HCT116 (cell line): ENCODE results near the gene ZNF429. TPM values are rescaled to one million over a fixed set of nuclear protein-coding genes. Genes with fewer than 3 reads are reported as not detected.

Experiments used
- ATAC-seq: fragments of 200-7000 bp; cut with Tn5 transposase; 2 replicates; pipeline ENCODE4 v1.9.1; 2020; ENCODE audit warnings: mild to moderate bottlenecking, moderate library complexity
- BruUV-seq: library from RNA; stranded (reverse); fragments of 400-500 nt; replicated peaks from 2 replicates; lab custom pipeline; 2021; lab: Mats Ljungman, UMichigan
- CTCF ChIA-PET: fragments of 300-600 bp; sonication (Branson Sonifier 250); formaldehyde crosslinking; loops from one replicate; lab custom pipeline; 2021; ENCODE audit warnings: antibody characterized with exemption; lab: Charles Lee
- POLR2A ChIA-PET: fragments of 300-600, 350-600 bp; sonication (Branson Sonifier 250); formaldehyde crosslinking; loops from one replicate; lab custom pipeline; 2021; ENCODE audit warnings: antibody characterized with exemption; lab: Charles Lee
- RAD21 ChIA-PET, 2 experiments: fragments of 300-600 bp; sonication (Branson Sonifier 250); formaldehyde crosslinking; loops; one replicate each; lab custom pipeline; 2023; ENCODE audit warnings: low total read pairs in 2 of 2; ENCODE audit not compliant: uncharacterized antibody in 2 of 2, unreplicated experiment in 2 of 2, low non-redundant PET in 1 of 2; lab: Charles Lee
- DNase-seq: peaks from one replicate; pipeline ENCODE4 v3.0.0-alpha.2; 2010; ENCODE audit warnings: low read depth, low spot score
- H2AFZ ChIP-seq: fragments of 200-600 bp; shearing (Covaris generic), sonication (generic); 2 replicates; pipeline ENCODE4 v1.6.1; 2017; ENCODE audit warnings: low read depth, mixed run types, mixed read lengths, antibody characterized with exemption, low read length; ENCODE audit not compliant: poor library complexity, severe bottlenecking
- H3K27ac ChIP-seq: 2 replicates; pipeline ENCODE4 v1.5.1; 2012; ENCODE audit warnings: low read depth, low read length
- H3K27me3 ChIP-seq: fragments of 200-600 bp; sonication (generic); 2 replicates; pipeline ENCODE4 v1.6.1; 2016; ENCODE audit warnings: mixed run types, low read length, mixed read lengths; ENCODE audit not compliant: insufficient read depth
- H3K36me3 ChIP-seq, 2 experiments: fragments of 200-500 bp in 1 of 2; fragments of 200-600 bp in 1 of 2; sonication (Bioruptor generic) in 1 of 2; sonication (generic) in 1 of 2; 2 replicates each; pipeline versions ENCODE4 v1.5.1 to v1.6.1; 2014 to 2016; ENCODE audit warnings: low read length in 2 of 2, inconsistent platforms in 1 of 2, mixed read lengths in 1 of 2, mixed run types in 1 of 2; ENCODE audit not compliant: insufficient read depth in 2 of 2, control insufficient read depth in 1 of 2
- H3K4me1 ChIP-seq, 2 experiments: fragments of 200-600 bp in 1 of 2; sonication (generic) in 1 of 2; 2 replicates each; pipeline versions ENCODE4 v1.5.1 to v1.6.1; 2012 to 2017; ENCODE audit warnings: low read length in 2 of 2, inconsistent platforms in 1 of 2, mild to moderate bottlenecking in 1 of 2, mixed read lengths in 1 of 2, mixed run types in 1 of 2, moderate library complexity in 1 of 2; ENCODE audit not compliant: insufficient read depth in 2 of 2, control insufficient read depth in 1 of 2
- H3K4me2 ChIP-seq: fragments of 200-600 bp; sonication (generic); 2 replicates; pipeline ENCODE4 v1.6.1; 2017; ENCODE audit warnings: mixed run types, low read length, mixed read lengths
- H3K4me3 ChIP-seq, 2 experiments: fragments of 200-600 bp in 1 of 2; sonication (generic) in 1 of 2; replicated peaks in 1 of 2; 2 replicates each; pipeline ENCODE4 v1.5.1; 2011 to 2016; ENCODE audit warnings: low read length in 2 of 2, control low read depth in 1 of 2, low read depth in 1 of 2, mild to moderate bottlenecking in 1 of 2, mixed read lengths in 1 of 2, mixed run types in 1 of 2
- H3K79me2 ChIP-seq: fragments of 200-600 bp; sonication (generic); 2 replicates; pipeline ENCODE4 v1.6.1; 2017; ENCODE audit warnings: mild to moderate bottlenecking, mixed run types, low read length, moderate library complexity, mixed read lengths; ENCODE audit not compliant: insufficient read depth
- H3K9ac ChIP-seq: fragments of 200-600 bp; sonication (generic); 2 replicates; pipeline ENCODE4 v1.6.1; 2016; ENCODE audit warnings: low read length, mixed read lengths
- H3K9me2 ChIP-seq: fragments of 200-600 bp; sonication (generic), shearing (Covaris generic); 2 replicates; pipeline ENCODE4 v1.6.1; 2017; ENCODE audit warnings: mixed run types, mild to moderate bottlenecking, moderate library complexity; ENCODE audit not compliant: insufficient read depth
- H3K9me3 ChIP-seq, 2 experiments: fragments of 200-500 bp in 1 of 2; fragments of 200-600 bp in 1 of 2; sonication (Bioruptor generic) in 1 of 2; sonication (generic) in 1 of 2; 2 replicates each; pipeline ENCODE4 v1.6.1; 2014 to 2017; ENCODE audit warnings: low read length in 2 of 2, mixed read lengths in 2 of 2, inconsistent platforms in 1 of 2, low read depth in 1 of 2, mild to moderate bottlenecking in 1 of 2, mixed run types in 1 of 2, moderate library complexity in 1 of 2; ENCODE audit not compliant: control insufficient read depth in 1 of 2, insufficient read depth in 1 of 2
- H4K20me1 ChIP-seq: fragments of 200-600 bp; sonication (generic), shearing (Covaris generic); 2 replicates; pipeline ENCODE4 v1.6.1; 2017; ENCODE audit warnings: mixed run types, mild to moderate bottlenecking, moderate library complexity; ENCODE audit not compliant: insufficient read depth
- CBX3 ChIP-seq: IDR thresholded peaks from 2 replicates; pipeline ENCODE4 v1.6.1; 2012; ENCODE audit warnings: low read depth
- CEBPB ChIP-seq: IDR thresholded peaks from 2 replicates; pipeline ENCODE4 v1.6.1; 2012; ENCODE audit warnings: low read depth
- CTCF ChIP-seq, 3 experiments: fragments of 200-600 bp in 1 of 3; sonication (generic) in 1 of 3; IDR thresholded peaks in 2 of 3; conservative IDR thresholded peaks in 1 of 3; 2 replicates each; pipeline ENCODE4 v1.5.1; 2012 to 2017; ENCODE audit warnings: low read depth in 2 of 3, low read length in 2 of 3, antibody characterized with exemption in 1 of 3, borderline replicate concordance in 1 of 3, control low read depth in 1 of 3, mild to moderate bottlenecking in 1 of 3, mixed read lengths in 1 of 3, mixed run types in 1 of 3, moderate library complexity in 1 of 3; ENCODE audit not compliant: insufficient read depth in 1 of 3
- ELF1 ChIP-seq: IDR thresholded peaks from 2 replicates; pipeline ENCODE4 v1.6.1; 2012; ENCODE audit warnings: low read depth, borderline replicate concordance
- EZH2 ChIP-seq: fragments of 200-600 bp; sonication (generic); IDR thresholded peaks from 2 replicates; pipeline ENCODE4 v1.6.1; 2017; ENCODE audit warnings: antibody characterized with exemption, mixed run types
- EZH2phosphoT487 ChIP-seq: fragments of 200-600 bp; IDR thresholded peaks from 2 replicates; pipeline ENCODE4 v1.6.1; 2018; ENCODE audit warnings: antibody characterized with exemption, borderline replicate concordance
- FOSL1 ChIP-seq: IDR thresholded peaks from 2 replicates; pipeline ENCODE4 v1.6.1; 2012; ENCODE audit warnings: low read depth
- JUND ChIP-seq: IDR thresholded peaks from 2 replicates; pipeline ENCODE4 v1.6.1; 2012
- MAX ChIP-seq: IDR thresholded peaks from 2 replicates; pipeline ENCODE4 v1.6.1; 2012
- POLR2A ChIP-seq: IDR thresholded peaks from 2 replicates; pipeline ENCODE4 v1.7.0; 2011; ENCODE audit warnings: borderline replicate concordance; ENCODE audit not compliant: insufficient read depth, insufficient read length; ENCODE audit errors: extremely low read depth
- RAD21 ChIP-seq: IDR thresholded peaks from 2 replicates; pipeline ENCODE4 v1.6.1; 2012; ENCODE audit warnings: low read depth, mild to moderate bottlenecking
- REST ChIP-seq: IDR thresholded peaks from 2 replicates; pipeline ENCODE4 v1.6.1; 2012; ENCODE audit warnings: low read depth
- SIN3A ChIP-seq: IDR thresholded peaks from 2 replicates; pipeline ENCODE4 v1.6.1; 2012; ENCODE audit warnings: low read depth
- SP1 ChIP-seq: IDR thresholded peaks from 2 replicates; pipeline ENCODE4 v1.6.1; 2012; ENCODE audit warnings: low read depth
- SRF ChIP-seq: IDR thresholded peaks from 2 replicates; pipeline ENCODE4 v1.6.1; 2012; ENCODE audit warnings: low read depth
- TCF7L2 ChIP-seq: IDR thresholded peaks from 2 replicates; pipeline ENCODE4 v1.7.0; 2011; ENCODE audit warnings: borderline replicate concordance, inconsistent platforms; ENCODE audit not compliant: insufficient read depth, insufficient read length; ENCODE audit errors: extremely low read depth
- YY1 ChIP-seq: IDR thresholded peaks from 2 replicates; pipeline ENCODE4 v1.6.1; 2011; ENCODE audit warnings: low read length, low read depth, moderate library complexity, mild to moderate bottlenecking; ENCODE audit not compliant: insufficient replicate concordance; ENCODE audit errors: extremely low read depth
- ZBTB33 ChIP-seq: IDR thresholded peaks from 2 replicates; pipeline ENCODE4 v1.6.1; 2011; ENCODE audit warnings: mild to moderate bottlenecking, low read length, moderate library complexity; ENCODE audit not compliant: insufficient replicate concordance; ENCODE audit errors: extremely low read depth
- ZFX ChIP-seq: fragments of 450-650 bp; IDR thresholded peaks from 2 replicates; pipeline ENCODE4 v1.6.1; 2017
- intact Hi-C: fragments of 100-400 bp; cut with micrococcal nuclease; formaldehyde crosslinking; loops from 2 replicates; pipeline ENCODE4 v1.10.0; 2022
- total RNA-seq: library from RNA; stranded (reverse); gene quantifications from one replicate; pipeline ENCODE4 v1.2.1, GENCODE V29; 2021; ENCODE audit not compliant: unreplicated experiment

Gene ZNF429
- total RNA-seq, 1 experiment from 2014 or later, result 0.42 TPM

DNA sequence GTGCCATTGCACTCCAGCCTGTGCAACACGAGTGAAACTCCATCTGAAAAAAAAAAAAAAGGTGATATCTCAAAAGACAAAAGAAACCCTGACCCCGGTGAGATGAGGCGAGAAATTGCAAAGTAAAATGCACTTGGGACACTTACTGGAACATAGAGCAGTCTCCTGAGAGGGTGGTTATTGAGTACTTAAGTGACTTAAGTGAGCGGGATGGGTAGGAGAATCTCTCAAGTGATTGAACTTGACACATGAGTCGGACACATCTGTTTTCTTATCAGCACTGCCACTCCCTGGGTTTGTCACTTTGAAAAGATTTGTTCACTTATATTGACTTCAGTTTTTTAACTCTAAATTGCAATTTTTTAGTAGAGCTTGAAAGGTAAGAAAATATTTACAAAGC lies 2.8 kb downstream of the ZNF429 start:
- no peaks in the 10 kb centered on the region for H4K20me1 ChIP-seq
- H2AFZ ChIP-seq, result no peak overlapping the region
- H3K9me2 ChIP-seq, result no peaks in the 10 kb centered on the region
- ATAC-seq (no peak), DNase-seq (no peak)
- H3K36me3 ChIP-seq, result no peaks in the 10 kb centered on the region
- no peak overlapping the region for H3K4me3 ChIP-seq
- ChIA-PET POLR2A (no interaction called here), CTCF (no interaction called here), RAD21 (no interaction called here)
- H3K4me2 ChIP-seq, result no peak overlapping the region
- no peaks in the 10 kb centered on the region for H3K79me2 ChIP-seq
- no TSS peak for BruUV-seq
- H3K27me3 ChIP-seq, result no peaks in the 10 kb centered on the region
- no peak for TF ChIP-seq SP1
- TF ChIP-seq SRF, result no peak
- TF ChIP-seq REST, result no peak
- TF ChIP-seq CBX3, result no peak
- no peak for TF ChIP-seq YY1
- TF ChIP-seq EZH2phosphoT487, result no peak
- no peak for TF ChIP-seq ZFX
- no peak for TF ChIP-seq POLR2A
- TF ChIP-seq CEBPB, result no peak
- no peak for TF ChIP-seq MAX
- TF ChIP-seq CTCF (IDR thresholded peaks at IDR 0.05 in 2 of 3, conservative IDR thresholded peaks at IDR 0.05 in 1 of 3; ENCODE audit: borderline replicate concordance in 1 of 3, insufficient read depth in 1 of 3, low read depth in 2 of 3, low read length in 2 of 3), result no peak
- TF ChIP-seq EZH2, result no peak
- TF ChIP-seq ELF1, result no peak
- TF ChIP-seq ZBTB33, result no peak
- TF ChIP-seq TCF7L2, result no peak
- no peak for TF ChIP-seq FOSL1
- TF ChIP-seq RAD21, result no peak
- no peak for TF ChIP-seq JUND
- TF ChIP-seq SIN3A, result no peak
- H3K4me1 ChIP-seq, result no peaks in the 10 kb centered on the region
- intact Hi-C loops, result no loop called here
- H3K9ac ChIP-seq, result no peak overlapping the region
- H3K27ac ChIP-seq, result no peak overlapping the region
- H3K9me3 ChIP-seq, result peaks cover 4 to 11% of the 10 kb centered on the region in 2 experiments; a peak in 2 of 4 replicates
